ENCODE measurements around the gene CIB4. TPM values are rescaled to one million over a fixed set of nuclear protein-coding genes. Genes with fewer than 3 reads are reported as not detected.

Gene CIB4
- total and polyA plus RNA-seq, 7 experiments from 2014 or later = not detected

- ATAC-seq = no peak
- H3K4me3 ChIP-seq (ENCODE audit: low read length) = no peak overlapping the region
- no peak overlapping the region for H3K27ac Mint-ChIP-seq
- intact Hi-C loops (cut with micrococcal nuclease) = no loop called here
- H3K27me3 Mint-ChIP-seq = peaks cover 46 to 64% (median 57%) of the 10 kb centered on the region in 5 donors
- H3K27ac ChIP-seq (ENCODE audit: low read depth, low read length) = no peak overlapping the region
- POLR2A ChIA-PET = no interaction called here
- no peaks in the 10 kb centered on the region for H3K9me3 ChIP-seq (ENCODE audit: control insufficient read depth in 2 of 3, low read length in 3 of 3)
- H3K36me3 ChIP-seq (ENCODE audit: control insufficient read depth in 2 of 3, insufficient read depth in 3 of 3, low read length in 3 of 3) = no peaks in the 10 kb centered on the region
- no peak overlapping the region for H3K4me3 Mint-ChIP-seq
- no peaks in the 10 kb centered on the region for H3K4me1 ChIP-seq (ENCODE audit: control insufficient read depth in 2 of 2, insufficient read depth in 2 of 2, low read length in 2 of 2)
- peaks cover 0 to 9% of the 10 kb centered on the region in 2 donors for H3K27me3 ChIP-seq (ENCODE audit: control insufficient read depth in 2 of 2, insufficient read depth in 2 of 2, low read length in 2 of 2)
- peaks cover 0 to 15% (median 7%) of the 10 kb centered on the region in 7 donors for H3K4me1 Mint-ChIP-seq
- no peak for DNase-seq
- CTCF ChIA-PET = no interaction called here
- no peaks in the 10 kb centered on the region for H3K36me3 Mint-ChIP-seq
- H3K9me3 Mint-ChIP-seq = no peaks in the 10 kb centered on the region
Measured at GRCh38 chr2:26559044-26559405, 82.1 kb downstream of the CIB4 start.

- DNase-seq (no peak), ATAC-seq (no peak)
- CTCF ChIA-PET = interaction anchor here (1.0 kb wide), 1 partner anchor 19 kb away, joined by 4 read pairs; no protein-coding TSS in a partner anchor
- Mint-ChIP-seq H3K27me3 (peaks cover 42 to 63% (median 55%) of the 10 kb centered on the region in 5 donors), H3K4me1 (peaks cover 0 to 15% (median 7%) of the 10 kb centered on the region in 7 donors), H3K9me3 (no peaks in the 10 kb centered on the region), H3K27ac (peak overlapping the region in 1 of 9 donors; percentile 10), H3K36me3 (no peaks in the 10 kb centered on the region), H3K4me3 (no peak overlapping the region)
- H3K9me3 ChIP-seq (ENCODE audit: control insufficient read depth in 2 of 3, low read length in 3 of 3) = no peaks in the 10 kb centered on the region
- H3K4me3 ChIP-seq (ENCODE audit: low read length) = no peak overlapping the region
- no peaks in the 10 kb centered on the region for H3K36me3 ChIP-seq (ENCODE audit: control insufficient read depth in 2 of 3, insufficient read depth in 3 of 3, low read length in 3 of 3)
- H3K4me1 ChIP-seq (ENCODE audit: control insufficient read depth in 2 of 2, insufficient read depth in 2 of 2, low read length in 2 of 2) = no peaks in the 10 kb centered on the region
- intact Hi-C loops (cut with micrococcal nuclease) = no loop called here
- peaks cover 0 to 9% of the 10 kb centered on the region in 2 donors for H3K27me3 ChIP-seq (ENCODE audit: control insufficient read depth in 2 of 2, insufficient read depth in 2 of 2, low read length in 2 of 2)
- H3K27ac ChIP-seq (ENCODE audit: low read depth, low read length) = no peak overlapping the region
- POLR2A ChIA-PET = no interaction called here
Measured at GRCh38 chr2:26558271-26559043, 82.7 kb downstream of the CIB4 start.

- Histone ChIP-seq H3K27ac (ENCODE audit: low read depth, low read length) (no peak overlapping the region), H3K9me3 (ENCODE audit: control insufficient read depth in 2 of 3, low read length in 3 of 3) (no peaks in the 10 kb centered on the region), H3K27me3 (ENCODE audit: control insufficient read depth in 2 of 2, insufficient read depth in 2 of 2, low read length in 2 of 2) (peaks cover 0 to 5% of the 10 kb centered on the region in 2 donors), H3K4me3 (ENCODE audit: low read length) (no peak overlapping the region), H3K36me3 (ENCODE audit: control insufficient read depth in 2 of 3, insufficient read depth in 3 of 3, low read length in 3 of 3) (no peaks in the 10 kb centered on the region), H3K4me1 (ENCODE audit: control insufficient read depth in 2 of 2, insufficient read depth in 2 of 2, low read length in 2 of 2) (no peaks in the 10 kb centered on the region)
- CTCF ChIA-PET = interaction anchor here (0.6 kb wide), 2 partner anchors 606 to 1496 kb away, joined by 4 to 5 read pairs; no protein-coding TSS in a partner anchor
- POLR2A ChIA-PET = no interaction called here
- H3K36me3 Mint-ChIP-seq = no peaks in the 10 kb centered on the region
- H3K27ac Mint-ChIP-seq = no peak overlapping the region
- no peaks in the 10 kb centered on the region for H3K9me3 Mint-ChIP-seq
- intact Hi-C loops (cut with micrococcal nuclease) = no loop called here
- DNase-seq = no peak
- peaks cover 32 to 56% (median 47%) of the 10 kb centered on the region in 5 donors for H3K27me3 Mint-ChIP-seq
- H3K4me1 Mint-ChIP-seq = peaks cover 0 to 7% (median 0%) of the 10 kb centered on the region in 7 donors
- H3K4me3 Mint-ChIP-seq = no peak overlapping the region
- no peak for ATAC-seq
Measured at GRCh38 chr2:26557244-26557925, 83.8 kb downstream of the CIB4 start.

- H3K4me1 ChIP-seq (ENCODE audit: control insufficient read depth in 2 of 2, insufficient read depth in 2 of 2, low read length in 2 of 2) = no peaks in the 10 kb centered on the region
- no peaks in the 10 kb centered on the region for H3K36me3 Mint-ChIP-seq
- H3K27ac Mint-ChIP-seq = no peak overlapping the region
- H3K4me3 Mint-ChIP-seq = no peak overlapping the region
- DNase-seq (no peak), ATAC-seq (no peak)
- H3K4me3 ChIP-seq (ENCODE audit: low read length) = no peak overlapping the region
- no peaks in the 10 kb centered on the region for H3K27me3 ChIP-seq (ENCODE audit: control insufficient read depth in 2 of 2, insufficient read depth in 2 of 2, low read length in 2 of 2)
- H3K9me3 ChIP-seq (ENCODE audit: control insufficient read depth in 2 of 3, low read length in 3 of 3) = no peaks in the 10 kb centered on the region
- H3K4me1 Mint-ChIP-seq = peaks cover 0 to 1% (median 0%) of the 10 kb centered on the region in 7 donors
- no peak overlapping the region for H3K27ac ChIP-seq (ENCODE audit: low read depth, low read length)
- no peaks in the 10 kb centered on the region for H3K36me3 ChIP-seq (ENCODE audit: control insufficient read depth in 2 of 3, insufficient read depth in 3 of 3, low read length in 3 of 3)
- ChIA-PET CTCF (interaction anchor here (0.6 kb wide), 1 partner anchor 605 kb away, joined by 4 read pairs; no protein-coding TSS in a partner anchor), POLR2A (no interaction called here)
- intact Hi-C loops (cut with micrococcal nuclease) = no loop called here
- no peaks in the 10 kb centered on the region for H3K9me3 Mint-ChIP-seq
- peaks cover 29 to 54% (median 41%) of the 10 kb centered on the region in 5 donors for H3K27me3 Mint-ChIP-seq
Measured at GRCh38 chr2:26556309-26557243, 84.6 kb downstream of the CIB4 start.

- no peak overlapping the region for H3K4me3 ChIP-seq (ENCODE audit: low read length)
- H3K27me3 ChIP-seq (ENCODE audit: control insufficient read depth in 2 of 2, insufficient read depth in 2 of 2, low read length in 2 of 2) = no peaks in the 10 kb centered on the region
- no peaks in the 10 kb centered on the region for H3K36me3 ChIP-seq (ENCODE audit: control insufficient read depth in 2 of 3, insufficient read depth in 3 of 3, low read length in 3 of 3)
- Mint-ChIP-seq H3K4me3 (no peak overlapping the region), H3K9me3 (no peaks in the 10 kb centered on the region), H3K27ac (no peak overlapping the region), H3K36me3 (no peaks in the 10 kb centered on the region), H3K4me1 (no peaks in the 10 kb centered on the region), H3K27me3 (peaks cover 18 to 51% (median 30%) of the 10 kb centered on the region in 5 donors)
- H3K27ac ChIP-seq (ENCODE audit: low read depth, low read length) = no peak overlapping the region
- DNase-seq = no peak
- intact Hi-C loops (cut with micrococcal nuclease) = no loop called here
- ATAC-seq = no peak
- H3K9me3 ChIP-seq (ENCODE audit: control insufficient read depth in 2 of 3, low read length in 3 of 3) = no peaks in the 10 kb centered on the region
- ChIA-PET CTCF (interaction anchor here (0.5 kb wide), 1 partner anchor 1053 kb away, joined by 3 read pairs; no protein-coding TSS in a partner anchor), POLR2A (no interaction called here)
- H3K4me1 ChIP-seq (ENCODE audit: control insufficient read depth in 2 of 2, insufficient read depth in 2 of 2, low read length in 2 of 2) = no peaks in the 10 kb centered on the region
Measured at GRCh38 chr2:26555246-26556133, 85.7 kb downstream of the CIB4 start.

All from naive thymus-derived CD4-positive, alpha-beta T cell (primary cell).